AG10803 (cell line): ENCODE results near the gene ENHO.

Experiments
- DNase-seq: peaks from one replicate; pipeline ENCODE4 v3.0.0; 2010; ENCODE audit warnings: low read depth
- H3K4me3 ChIP-seq: 2 replicates; pipeline ENCODE4 v1.5.1; 2011; ENCODE audit warnings: mild to moderate bottlenecking, low read length, control low read depth
- CTCF ChIP-seq: conservative IDR thresholded peaks from 2 replicates; pipeline ENCODE4 v1.5.1; 2011; ENCODE audit warnings: mild to moderate bottlenecking, low read length, control low read depth, inconsistent platforms

ENHO gene

GRCh38 chr9:34501372-34501771 is 21.4 kb downstream of the ENHO start:
- no peak for DNase-seq
- H3K4me3 ChIP-seq: no peak overlapping the region
- TF ChIP-seq CTCF: no peak

- peak; percentile 17 for DNase-seq
- no peak overlapping the region for H3K4me3 ChIP-seq
- TF ChIP-seq CTCF: peak; percentile 98
Measured at GRCh38 chr9:34500623-34501267, 22.0 kb downstream of the ENHO start.

- no peak overlapping the region for H3K4me3 ChIP-seq
- no peak for DNase-seq
- TF ChIP-seq CTCF: no peak
Measured at GRCh38 chr9:34499076-34499475, 23.7 kb downstream of the ENHO start.

GRCh38 chr9:34498553-34498952 is 24.2 kb downstream of the ENHO start:
- DNase-seq: no peak
- TF ChIP-seq CTCF: no peak
- H3K4me3 ChIP-seq: no peak overlapping the region

GRCh38 chr9:34496149-34496712 is 26.6 kb downstream of the ENHO start:
- TF ChIP-seq CTCF: no peak
- no peak for DNase-seq
- no peak overlapping the region for H3K4me3 ChIP-seq

- DNase-seq: peak; percentile 32
- no peak for TF ChIP-seq CTCF
- no peak overlapping the region for H3K4me3 ChIP-seq
Measured at GRCh38 chr9:34493972-34494535, 28.7 kb downstream of the ENHO start.

GRCh38 chr9:34492051-34492450 is 30.7 kb downstream of the ENHO start:
- TF ChIP-seq CTCF: no peak
- DNase-seq: no peak
- H3K4me3 ChIP-seq: no peak overlapping the region
